ENCODE results near the gene TULP4.

TULP4 gene

GRCh38 chr6:158498362-158498761 is 186.1 kb downstream of the TULP4 start:
- no peak for TF ChIP-seq CTCF (IDR thresholded peaks at IDR 0.05; ENCODE audit: insufficient read depth, missing control alignments)
- DNase-seq (ENCODE audit: insufficient read length, low spot score) (no peak), FAIRE-seq (no peak)

GRCh38 chr6:158499601-158500000 is 187.3 kb downstream of the TULP4 start:
- FAIRE-seq (no peak), DNase-seq (ENCODE audit: insufficient read length, low spot score) (no peak)
- no peak for TF ChIP-seq CTCF (IDR thresholded peaks at IDR 0.05; ENCODE audit: insufficient read depth, missing control alignments)

- DNase-seq (ENCODE audit: insufficient read length, low spot score) (peak; percentile 68), FAIRE-seq (peak; percentile 90)
- no peak for TF ChIP-seq CTCF (IDR thresholded peaks at IDR 0.05; ENCODE audit: insufficient read depth, missing control alignments)
These were observed 187.9 kb downstream of the TULP4 start for GRCh38 chr6:158500016-158500735.

- no peak for DNase-seq (ENCODE audit: insufficient read length, low spot score)
- no peak for FAIRE-seq
- no peak for TF ChIP-seq CTCF (IDR thresholded peaks at IDR 0.05; ENCODE audit: insufficient read depth, missing control alignments)
These were observed 189.3 kb downstream of the TULP4 start for GRCh38 chr6:158501360-158502262.

GRCh38 chr6:158502263-158502950 is 190.1 kb downstream of the TULP4 start:
- FAIRE-seq: no peak
- no peak for DNase-seq (ENCODE audit: insufficient read length, low spot score)
- no peak for TF ChIP-seq CTCF (IDR thresholded peaks at IDR 0.05; ENCODE audit: insufficient read depth, missing control alignments)

- no peak for DNase-seq (ENCODE audit: insufficient read length, low spot score)
- no peak for TF ChIP-seq CTCF (IDR thresholded peaks at IDR 0.05; ENCODE audit: insufficient read depth, missing control alignments)
- no peak for FAIRE-seq
These were observed 191.0 kb downstream of the TULP4 start for GRCh38 chr6:158503222-158503621.
